ENCODE data around the gene AK1. TPM values are rescaled to one million over a fixed set of nuclear protein-coding genes. Genes with fewer than 3 reads are reported as not detected.

AK1 gene
- total and polyA plus RNA-seq, 2 of the 13 experiments (the other 11 are each of a cell fraction or from before 2014, with no cell fraction given) = 19.1 to 32.8 TPM

GRCh38 chr9:127828262-127829031 lies 49.0 kb downstream of the AK1 start (continued):
- no peak for TF ChIP-seq ZNF75D (CRISPR knock-in tag; IDR thresholded peaks at IDR 0.05; ENCODE audit: borderline replicate concordance)
- no peak for TF ChIP-seq ZNF720 (CRISPR knock-in tag; IDR thresholded peaks at IDR 0.05)
- no peak for TF ChIP-seq ZBED4 (CRISPR knock-in tag; IDR thresholded peaks at IDR 0.05; ENCODE audit: borderline replicate concordance)
- TF ChIP-seq ONECUT2 (CRISPR knock-in tag; IDR thresholded peaks at IDR 0.05) = no peak
- TF ChIP-seq KLF15 (CRISPR knock-in tag; IDR thresholded peaks at IDR 0.05; ENCODE audit: borderline replicate concordance) = no peak
- TF ChIP-seq ZKSCAN5 (CRISPR knock-in tag; IDR thresholded peaks at IDR 0.05) = no peak
- TF ChIP-seq AFF4 (CRISPR knock-in tag; IDR thresholded peaks at IDR 0.05) = no peak
- TF ChIP-seq ZNF274 (CRISPR knock-in tag; IDR thresholded peaks at IDR 0.05) = no peak
- TF ChIP-seq ZNF33A (CRISPR knock-in tag; IDR thresholded peaks at IDR 0.05; ENCODE audit: borderline replicate concordance) = no peak
- TF ChIP-seq PAX8 (CRISPR knock-in tag; IDR thresholded peaks at IDR 0.05; ENCODE audit: borderline replicate concordance) = no peak
- 0 out of 2 replicates have a peak, but pooled peaks have one; percentile 72 for TF ChIP-seq ZMAT3 (CRISPR knock-in tag; conservative IDR thresholded peaks at IDR 0.05)
- no peak for TF ChIP-seq ZNF232 (CRISPR knock-in tag; IDR thresholded peaks at IDR 0.05; ENCODE audit: borderline replicate concordance)
- TF ChIP-seq MIER2 (CRISPR knock-in tag; IDR thresholded peaks at IDR 0.05) = no peak
- no peak for TF ChIP-seq ISL2 (CRISPR knock-in tag; IDR thresholded peaks at IDR 0.05)
- no peak for TF ChIP-seq ZNF749 (CRISPR knock-in tag; IDR thresholded peaks at IDR 0.05; ENCODE audit: borderline replicate concordance)
- no peak for TF ChIP-seq TGIF2 (CRISPR knock-in tag; IDR thresholded peaks at IDR 0.05)
- TF ChIP-seq TFE3 (CRISPR knock-in tag; IDR thresholded peaks at IDR 0.05) = no peak
- no peak for TF ChIP-seq NFE2L1 (CRISPR knock-in tag; IDR thresholded peaks at IDR 0.05; ENCODE audit: borderline replicate concordance)
- no peak for TF ChIP-seq ZBTB7A (CRISPR knock-in tag; IDR thresholded peaks at IDR 0.05)

Data from HepG2 (cell line).